Measurements from ENCODE around the gene SLC29A4. TPM values are rescaled to one million over a fixed set of nuclear protein-coding genes. Genes with fewer than 3 reads are reported as not detected.

Gene SLC29A4
- total RNA-seq = under 0.01 and 0.43 TPM in 2 replicates

GRCh38 chr7:5282543-5283316, at the start of gene SLC29A4:
TSS of gene SLC29A4 (plus strand) at chr7:5282943. CDS start at chr7:5287817, 4,874 bp downstream.

Other genes with a start within 250 kb of the SLC29A4 start
- gene RBAK, start 237.1 kb upstream of the SLC29A4 start, total RNA-seq = 10.3 and 11.4 TPM in 2 replicates
- 61.2 and 67.0 TPM in 2 replicates for gene WIPI2, start 92.7 kb upstream of the SLC29A4 start, total RNA-seq
- gene TNRC18, start 140.9 kb downstream of the SLC29A4 start, total RNA-seq = 63.1 and 79.3 TPM in 2 replicates
- gene FBXL18, start 230.9 kb downstream of the SLC29A4 start, total RNA-seq = 10.6 and 13.3 TPM in 2 replicates
- gene ACTB, start 247.7 kb downstream of the SLC29A4 start, total RNA-seq = 1,259 and 6,053 TPM in 2 replicates